K562 (cell line): ENCODE results near the gene FOXD2. TPM values are rescaled to one million over a fixed set of nuclear protein-coding genes. Genes with fewer than 3 reads are reported as not detected.
A peak's percentile ranks its signal among the peaks of the same experiment; 100 is the strongest.
"Not testable (repeated sequence)": the region's sequence is repeated elsewhere in the genome, so short reads cannot be mapped to it uniquely, and the experiment has no call there.

ENCODE experiments used
- ATAC-seq: fragments of 200-7000 bp; cut with Tn5 transposase; 3 replicates; pipeline ENCODE4 v1.9.1; 2020; ENCODE audit warnings: moderate library complexity
- BruUV-seq: library from RNA; stranded (reverse); fragments of 400-500 nt; replicated peaks from 2 replicates; lab custom pipeline; 2021; lab: Mats Ljungman, UMichigan
- CTCF ChIA-PET: fragments of 300-600 bp; formaldehyde crosslinking; extraction: SDS; loops from one replicate; lab custom pipeline; 2021; ENCODE audit warnings: low intra/inter-chr PET ratio; lab: Yijun Ruan, JAX
- POLR2A ChIA-PET: fragments of 300-600, 350-650 bp; sonication (Branson Sonifier 250); formaldehyde crosslinking; extraction: SDS; loops from one replicate; lab custom pipeline; 2021; ENCODE audit warnings: antibody characterized with exemption, inconsistent platforms; lab: Yijun Ruan, JAX
- DNase-seq, 4 experiments: peaks; one replicate each; pipeline versions ENCODE4 v3.0.0 to v3.0.0-alpha.2; 2011 to 2018; ENCODE audit warnings: low spot score in 3 of 4, mixed read lengths in 3 of 4; ENCODE audit errors: extremely low read depth in 1 of 4
- FAIRE-seq: peaks from 2 replicates; lab custom pipeline; 2011; peaks lifted over from hg19 to GRCh38; lab: Jason Lieb, UNC
- H2AFZ ChIP-seq: 2 replicates; pipeline ENCODE4 v1.6.0; 2011; ENCODE audit warnings: low read depth, low read length, control low read depth, inconsistent platforms
- H3K27ac ChIP-seq: fragments of 200-600 bp; 3 replicates; pipeline ENCODE4 v1.8.0; 2011; ENCODE audit warnings: low read depth, mild to moderate bottlenecking, control low read depth, inconsistent platforms, low read length, moderate library complexity, mixed read lengths; ENCODE audit errors: extremely low read depth
- H3K27me3 ChIP-seq, 2 experiments: fragments of 300-600 bp in 1 of 2; 2 replicates in 1 of 2; 3 replicates in 1 of 2; pipeline versions ENCODE4 v1.6.0 to v1.8.0; 2011; ENCODE audit warnings: inconsistent platforms in 2 of 2, low read length in 2 of 2, mild to moderate bottlenecking in 1 of 2, mixed read lengths in 1 of 2, moderate library complexity in 1 of 2; ENCODE audit not compliant: control insufficient read depth in 2 of 2, insufficient read depth in 2 of 2
- H3K36me3 ChIP-seq: fragments of 300-600 bp; 3 replicates; pipeline ENCODE4 v1.8.0; 2011; ENCODE audit warnings: mild to moderate bottlenecking, low read length, inconsistent platforms; ENCODE audit not compliant: control insufficient read depth, insufficient read depth
- H3K4me1 ChIP-seq, 2 experiments: fragments of 200-600 bp in 1 of 2; replicated peaks in 1 of 2; 2 replicates in 1 of 2; 3 replicates in 1 of 2; pipeline versions ENCODE4 v1.5.1 to v1.8.0; 2011; ENCODE audit warnings: inconsistent platforms in 2 of 2, low read length in 2 of 2, mild to moderate bottlenecking in 1 of 2, mixed read lengths in 1 of 2, moderate library complexity in 1 of 2; ENCODE audit not compliant: control insufficient read depth in 2 of 2, insufficient read depth in 2 of 2
- H3K4me2 ChIP-seq: 2 replicates; pipeline ENCODE4 v1.6.1; 2011; ENCODE audit warnings: low read length, control low read depth, inconsistent platforms, mixed read lengths; ENCODE audit not compliant: insufficient read depth
- H3K4me3 ChIP-seq: fragments of 200-600 bp; sonication (generic), shearing (Covaris generic); 2 replicates; pipeline ENCODE4 v1.5.1; 2016; ENCODE audit warnings: control low read depth, inconsistent platforms
- H3K79me2 ChIP-seq: fragments of 200-600 bp; 3 replicates; pipeline ENCODE4 v1.8.0; 2011; ENCODE audit warnings: low read length, inconsistent platforms; ENCODE audit not compliant: control insufficient read depth, insufficient read depth
- H3K9ac ChIP-seq, 2 experiments: 2 replicates each; pipeline versions ENCODE4 v1.6.0 to v1.6.1; 2011; ENCODE audit warnings: low read depth in 2 of 2, low read length in 2 of 2, control low read depth in 1 of 2, inconsistent platforms in 1 of 2, mild to moderate bottlenecking in 1 of 2, mixed read lengths in 1 of 2; ENCODE audit not compliant: insufficient read depth in 1 of 2
- H3K9me1 ChIP-seq: one replicate; pipeline ENCODE4 v1.6.0; 2011; ENCODE audit warnings: inconsistent platforms, mild to moderate bottlenecking, low read length, moderate library complexity; ENCODE audit not compliant: control insufficient read depth, insufficient read depth
- H3K9me3 ChIP-seq: replicated peaks from 2 replicates; pipeline ENCODE4 v1.5.1; 2011; ENCODE audit warnings: low read depth, low read length, inconsistent platforms; ENCODE audit not compliant: control insufficient read depth, insufficient read depth
- H4K20me1 ChIP-seq: replicated peaks from 2 replicates; pipeline ENCODE4 v1.6.1; 2011; ENCODE audit warnings: low read length, inconsistent platforms, mixed read lengths; ENCODE audit not compliant: control insufficient read depth, insufficient read depth
- CTCFL ChIP-seq: IDR thresholded peaks from 2 replicates; pipeline ENCODE4 v1.6.1; 2011; ENCODE audit warnings: borderline replicate concordance, low read depth, mild to moderate bottlenecking, moderate library complexity, low read length; ENCODE audit not compliant: insufficient read depth, poor library complexity, severe bottlenecking
- FIP1L1 ChIP-seq: fragments of 200-400 bp; formaldehyde crosslinking; IDR thresholded peaks from 2 replicates; pipeline ENCODE4 v1.6.1; 2018; ENCODE audit warnings: mild to moderate bottlenecking, low read depth, low read length; ENCODE audit not compliant: poor library complexity, severe bottlenecking
- NFE2L1 ChIP-seq: fragments of 450-650 bp; IDR thresholded peaks from 2 replicates; pipeline ENCODE4 v1.6.1; 2016; ENCODE audit warnings: missing genetic modification characterization, low read depth, mild to moderate bottlenecking, missing compliant biosample characterization, moderate library complexity, borderline replicate concordance
- POLR3A ChIP-seq: IDR thresholded peaks from 2 replicates; pipeline ENCODE4 v1.6.1; 2011; ENCODE audit warnings: borderline replicate concordance, mild to moderate bottlenecking, moderate library complexity; ENCODE audit not compliant: insufficient read length, insufficient read depth; ENCODE audit errors: extremely low read depth
- TBP ChIP-seq: optimal IDR thresholded peaks from 2 replicates; pipeline ENCODE3; 2011; ENCODE audit warnings: low read depth, low read length, improper control_type of control experiment
- ZBTB26 ChIP-seq: fragments of 450-650 bp; formaldehyde crosslinking; IDR thresholded peaks from 2 replicates; pipeline ENCODE4 v1.4.0; 2022; ENCODE audit warnings: missing genetic modification characterization
- ZNF140 ChIP-seq: fragments of 250-450 bp; sonication (Bioruptor Pico); IDR thresholded peaks from 2 replicates; pipeline ENCODE4 v1.8.0; 2021; ENCODE audit warnings: moderate library complexity, mild to moderate bottlenecking, inconsistent platforms
- WGBS: fragments of 100-300 bp; shearing (Covaris generic); methylation state at CpG from one replicate; pipeline ENCODE4 v1.1.6; 2016; ENCODE audit warnings: low coverage, mixed read lengths; ENCODE audit not compliant: insufficient coverage; ENCODE audit errors: missing lambda C conversion rate; 5-methylcytosine and 5-hydroxymethylcytosine counted together
- in situ Hi-C: fragments of 300-500 bp; cut with MboI; formaldehyde crosslinking; loops from 4 replicates; pipeline ENCODE4 v1.15.0; 2018; ENCODE audit warnings: inconsistent platforms, mixed read lengths
- intact Hi-C: fragments of 100-400 bp; cut with micrococcal nuclease; formaldehyde crosslinking; loops from 2 replicates; pipeline ENCODE4 v1.14.2; 2022
- polyA plus RNA-seq, 8 experiments: library from polyadenylated mRNA; depleted of rRNA in 4 of 8; stranded (reverse) in 5 of 8; unstranded in 3 of 8; fragments of >200 nt; fragmentation: Nextera tagmentation in 2 of 8; fragmentation: Illumina TruSeq in 1 of 8; extraction: Ambion mirVana in 2 of 8; extraction: Trizol in 1 of 8; gene quantifications; 2 replicates each; pipeline versions ENCODE4 v1.2.1 to v1.2.3, GENCODE V29; 2011 to 2014; ENCODE audit warnings: inconsistent platforms in 1 of 8, missing spikeins in 1 of 8
- total RNA-seq, 7 experiments: library from RNA; depleted of rRNA in 6 of 7; stranded (reverse); fragments of >200 nt in 6 of 7; fragmentation: Illumina TruSeq in 2 of 7; extraction: Trizol in 2 of 7; gene quantifications; 2 replicates each; pipeline versions ENCODE4 v1.2.1 to v1.2.3, GENCODE V29; 2011 to 2021; ENCODE audit warnings: low replicate concordance in 1 of 7

The FOXD2 gene
- total and polyA plus RNA-seq, 9 of the 15 experiments (the other 6 are each of a cell fraction or from before 2014, with no cell fraction given) = 0.06 to 1.2 (median 0.22) TPM

- POLR2A ChIA-PET = interaction anchor here (0.6 to 0.7 kb wide), 2 partner anchors 120 to 229 kb away, joined by 3 read pairs; no protein-coding TSS in a partner anchor
- FAIRE-seq, H3K4me2 ChIP-seq, H3K79me2 ChIP-seq, H3K27ac ChIP-seq, H3K9me1 ChIP-seq, H4K20me1 ChIP-seq, DNase-seq, H3K36me3 ChIP-seq, intact Hi-C loops, H3K4me1 ChIP-seq, in situ Hi-C loops, H3K9ac ChIP-seq, BruUV-seq, H2AFZ ChIP-seq, H3K9me3 ChIP-seq, CTCF ChIA-PET, H3K4me3 ChIP-seq: not testable (repeated sequence)
- peaks cover 25 to 29% of the 10 kb centered on the region in 2 experiments for H3K27me3 ChIP-seq
- peak; percentile 51 for ATAC-seq
- peak; percentile 10 for TF ChIP-seq POLR3A
- peak; percentile 44 for TF ChIP-seq TBP
- WGBS = 2% methylated on average over 13 of the region's 16 CpGs
Measured at GRCh38 chr1:47457547-47457946, 19.7 kb downstream of the FOXD2 start.

GRCh38 chr1:47459253-47459788 is 21.5 kb downstream of the FOXD2 start:
- Histone ChIP-seq H3K27me3 (peaks cover 25 to 29% of the 10 kb centered on the region in 2 experiments; a peak in 4 of 5 replicates), H3K36me3 (no peaks in the 10 kb centered on the region), H3K9ac (no peak overlapping the region), H4K20me1 (no peaks in the 10 kb centered on the region), H3K9me3 (no peaks in the 10 kb centered on the region), H3K9me1 (no peaks in the 10 kb centered on the region), H3K79me2 (no peaks in the 10 kb centered on the region), H2AFZ (no peak overlapping the region), H3K27ac (no peak overlapping the region), H3K4me2 (no peak overlapping the region), H3K4me3 (no peak overlapping the region), H3K4me1 (no peaks in the 10 kb centered on the region)
- POLR2A ChIA-PET = interaction anchor here (0.7 kb wide), 1 partner anchor 258 kb away, joined by 3 read pairs; no protein-coding TSS in a partner anchor
- ATAC-seq = no peak
- 0% methylated on average over 11 of the region's 11 CpGs for WGBS
- intact Hi-C loops (no loop called here), in situ Hi-C loops (no loop called here)
- DNase-seq = no peak
- TF ChIP-seq CTCFL (no peak), FIP1L1 (no peak), ZNF140 (CRISPR knock-in tag) (no peak), NFE2L1 (tag) (no peak), ZBTB26 (CRISPR knock-in tag) (no peak)
- CTCF ChIA-PET = no interaction called here
- BruUV-seq = no TSS peak
- FAIRE-seq = no peak
